K562 (cell line): ENCODE results near the gene PSD4.

Experiments used
- CBX3 ChIP-seq, 2 experiments: IDR thresholded peaks; 1 replicate in 1 of 2; 2 replicates in 1 of 2; pipeline ENCODE4 v1.6.1; 2012; ENCODE audit warnings: inconsistent platforms in 2 of 2, low read length in 2 of 2, borderline replicate concordance in 1 of 2, control low read depth in 1 of 2
- GABPA ChIP-seq: fragments of 200-800 bp; sonication (Bioruptor generic); conservative IDR thresholded peaks from 2 replicates; pipeline ENCODE4 v1.6.1; 2016; ENCODE audit warnings: low read depth, missing genetic modification characterization, missing compliant biosample characterization
- RBM39 ChIP-seq: fragments of 200-400 bp; formaldehyde crosslinking; optimal IDR thresholded peaks from 2 replicates; pipeline ENCODE3; 2018; ENCODE audit warnings: low read depth, low read length
- TRIM24 ChIP-seq, 2 experiments: fragments of 450-650 bp; IDR thresholded peaks; 2 replicates each; pipeline ENCODE4 v1.6.1; 2016
- ZBTB11 ChIP-seq, 3 experiments: fragments of 200-800 bp in 1 of 3; fragments of 250-450 bp in 1 of 3; fragments of 450-650 bp in 1 of 3; sonication (Bioruptor Pico) in 1 of 3; sonication (Bioruptor generic) in 1 of 3; formaldehyde crosslinking in 1 of 3; IDR thresholded peaks; 2 replicates each; pipeline versions ENCODE4 v1.6.1 to v1.8.0; 2016 to 2022; ENCODE audit warnings: mild to moderate bottlenecking in 2 of 3, missing genetic modification characterization in 2 of 3, missing compliant biosample characterization in 1 of 3, moderate library complexity in 1 of 3

DNA sequence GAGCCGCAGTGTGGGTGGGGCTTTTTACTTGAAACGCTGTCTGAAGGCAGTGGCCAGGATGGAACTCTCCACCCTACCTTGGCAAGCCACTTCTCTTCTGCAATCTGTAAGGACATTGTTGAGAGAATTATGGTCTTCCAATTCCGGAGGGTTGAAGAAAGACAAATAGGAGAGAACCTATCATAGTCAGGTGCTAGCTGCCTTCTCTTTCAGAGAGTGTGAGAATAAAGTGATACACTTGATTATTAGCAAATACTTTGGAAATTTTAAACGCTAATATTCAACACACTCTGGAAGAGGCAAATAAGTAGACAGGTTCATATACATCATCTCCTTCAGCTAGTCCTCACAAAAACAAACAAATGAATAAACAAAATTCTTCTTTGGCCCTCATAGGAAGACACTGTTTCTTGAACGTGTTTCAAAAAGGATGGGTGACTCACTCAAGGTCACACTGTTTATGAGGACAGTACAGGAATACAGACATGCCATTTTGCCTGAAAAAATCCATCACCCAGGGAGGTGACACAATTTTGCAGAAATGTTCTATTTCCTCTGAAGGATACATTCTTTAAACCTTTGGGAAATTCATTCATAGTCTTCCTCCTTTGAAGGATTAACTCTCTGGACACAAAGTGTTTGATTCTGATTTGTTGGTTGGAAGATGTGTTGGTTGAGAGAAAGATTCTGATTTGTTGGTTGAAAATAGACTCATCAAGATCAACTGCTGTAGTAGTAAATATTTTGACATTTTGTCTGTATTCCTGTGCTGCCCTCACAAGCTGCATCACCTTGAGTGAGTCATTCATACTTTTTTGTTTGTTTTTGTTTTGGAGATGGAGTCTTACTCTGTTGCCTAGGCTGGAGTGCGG, 48.6 kb upstream of the PSD4 start:
- TF ChIP-seq TRIM24 (IDR thresholded peaks at IDR 0.05) (no peak), CBX3 (IDR thresholded peaks at IDR 0.05; ENCODE audit: borderline replicate concordance in 1 of 2, low read length in 2 of 2) (no peak), ZBTB11 (CRISPR knock-in tag; IDR thresholded peaks at IDR 0.05) (no peak), GABPA (tag) (no peak), RBM39 (no peak)
